Body of pancreas (tissue), 4 donors: ENCODE data around the gene KCNN3.

Source experiments
- CTCF ChIP-seq, 7 experiments: fragments of 450-650 bp in 4 of 7; fragments of 200-600 bp in 3 of 7; sonication (generic) in 3 of 7; IDR thresholded peaks; one replicate each; pipeline ENCODE4 v1.5.1; 2016 to 2019; ENCODE audit warnings: antibody characterized with exemption in 7 of 7
- POLR2A ChIP-seq, 3 donors: fragments of 450-650 bp; IDR thresholded peaks; one replicate each; pipeline ENCODE4 v1.6.1; 2016; ENCODE audit warnings: antibody characterized with exemption in 3 of 3, mild to moderate bottlenecking in 2 of 3

- TF ChIP-seq CTCF (IDR thresholded peaks at IDR 0.05) (no peak), POLR2A (IDR thresholded peaks at IDR 0.05) (no peak)
Observed at GRCh38 chr1:154758346-154758745, 111.7 kb downstream of the KCNN3 start.
